ENCODE data around the gene GTF2A1L. TPM values are rescaled to one million over a fixed set of nuclear protein-coding genes. Genes with fewer than 3 reads are reported as not detected.

GTF2A1L gene
- total RNA-seq, 1 experiment from 2014 or later, result not detected

GRCh38 chr2:48601349-48601748 lies 16.3 kb upstream of the GTF2A1L start:
- intact Hi-C loops (cut with micrococcal nuclease; ENCODE audit: unreplicated experiment), result loop anchor here (2.0 to 10.0 kb wide), 6 partner anchors 253 to 1891 kb away; no protein-coding TSS in a partner anchor
- no peaks in the 10 kb centered on the region for H3K9me3 ChIP-seq
- no peaks in the 10 kb centered on the region for H3K36me3 ChIP-seq (ENCODE audit: control insufficient read depth, insufficient read depth, low read length)
- H3K27me3 ChIP-seq (replicated peaks; ENCODE audit: control insufficient read depth, insufficient read depth, low read length), result no peaks in the 10 kb centered on the region
- H3K36me3 Mint-ChIP-seq (ENCODE audit: insufficient read depth, unreplicated experiment), result no peaks in the 10 kb centered on the region
- no peak overlapping the region for H3K27ac Mint-ChIP-seq (ENCODE audit: unreplicated experiment)
- no peak overlapping the region for H3K4me3 Mint-ChIP-seq (ENCODE audit: unreplicated experiment)
- BruUV-seq (replicated peaks), result no TSS peak
- H3K4me1 ChIP-seq, result no peaks in the 10 kb centered on the region
- H3K4me1 Mint-ChIP-seq (ENCODE audit: low read depth, unreplicated experiment), result no peaks in the 10 kb centered on the region
- DNase-seq, result peak; percentile 59 to 61
- H3K4me3 ChIP-seq (ENCODE audit: low read depth, low read length), result no peak overlapping the region
- POLR2A ChIA-PET, result no interaction called here
- H3K9me3 Mint-ChIP-seq (ENCODE audit: unreplicated experiment), result no peaks in the 10 kb centered on the region
- no peaks in the 10 kb centered on the region for H3K27me3 Mint-ChIP-seq (ENCODE audit: insufficient read depth, unreplicated experiment)
- peak; percentile 59 to 87 for TF ChIP-seq CTCF (IDR thresholded peaks at IDR 0.05; ENCODE audit: insufficient read depth in 1 of 2, low read depth in 1 of 2, low read length in 1 of 2, severe bottlenecking in 1 of 2, unreplicated experiment in 1 of 2)
- CTCF ChIA-PET, result no interaction called here

GRCh38 chr2:48605482-48606175 lies 12.0 kb upstream of the GTF2A1L start:
- ChIA-PET CTCF (no interaction called here), POLR2A (no interaction called here)
- intact Hi-C loops (cut with micrococcal nuclease; ENCODE audit: unreplicated experiment), result loop anchor here (10.0 kb wide), 3 partner anchors 249 to 889 kb away; no protein-coding TSS in a partner anchor
- TF ChIP-seq CTCF (IDR thresholded peaks at IDR 0.05; ENCODE audit: insufficient read depth in 1 of 2, low read depth in 1 of 2, low read length in 1 of 2, severe bottlenecking in 1 of 2, unreplicated experiment in 1 of 2), result no peak
- H3K36me3 ChIP-seq (ENCODE audit: control insufficient read depth, insufficient read depth, low read length), result no peaks in the 10 kb centered on the region
- H3K27me3 ChIP-seq (replicated peaks; ENCODE audit: control insufficient read depth, insufficient read depth, low read length), result no peaks in the 10 kb centered on the region
- Mint-ChIP-seq H3K4me1 (ENCODE audit: low read depth, unreplicated experiment) (no peaks in the 10 kb centered on the region), H3K36me3 (ENCODE audit: insufficient read depth, unreplicated experiment) (no peaks in the 10 kb centered on the region), H3K27me3 (ENCODE audit: insufficient read depth, unreplicated experiment) (no peaks in the 10 kb centered on the region), H3K27ac (ENCODE audit: unreplicated experiment) (no peak overlapping the region), H3K9me3 (ENCODE audit: unreplicated experiment) (no peaks in the 10 kb centered on the region), H3K4me3 (ENCODE audit: unreplicated experiment) (no peak overlapping the region)
- BruUV-seq (replicated peaks), result no TSS peak
- DNase-seq, result no peak
- H3K4me3 ChIP-seq (ENCODE audit: low read depth, low read length), result no peak overlapping the region
- peaks cover 4% of the 10 kb centered on the region; the same call in 1 of the 2 replicates for H3K9me3 ChIP-seq
- H3K4me1 ChIP-seq, result no peaks in the 10 kb centered on the region

DNA sequence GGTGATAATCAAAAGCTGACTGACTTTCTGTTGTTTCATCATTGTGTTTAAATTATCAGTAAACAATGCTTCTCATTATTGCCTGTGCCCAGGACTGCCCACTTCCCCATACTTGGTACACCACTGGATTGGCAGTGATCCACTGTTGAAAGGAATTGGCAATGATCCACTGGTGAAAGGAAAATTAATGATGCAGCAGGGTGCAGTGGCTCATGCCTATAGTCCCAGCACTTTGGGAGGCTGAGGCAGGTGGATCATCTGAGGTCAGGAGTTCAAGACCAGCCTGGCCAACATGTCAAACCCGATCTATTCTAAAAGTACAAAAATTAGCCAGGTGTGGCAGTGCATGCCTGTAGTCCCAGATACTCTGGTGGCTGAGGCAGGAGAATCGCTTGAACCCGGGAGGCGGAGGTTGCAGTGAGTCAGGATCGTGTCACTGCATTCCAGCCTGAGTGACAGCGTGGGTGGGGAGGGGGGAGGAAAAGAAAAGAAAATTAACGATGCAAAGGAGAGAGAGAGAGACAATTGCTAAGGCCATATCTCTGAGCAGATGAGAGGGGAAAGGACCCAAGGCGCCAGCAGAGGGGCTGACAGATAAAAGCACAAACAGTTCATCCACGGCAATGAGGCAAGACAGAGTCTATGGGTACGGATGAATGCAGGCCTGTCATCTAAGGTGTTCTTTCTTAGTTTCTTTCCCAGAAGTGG lies 10.2 kb upstream of the GTF2A1L start:
- POLR2A ChIA-PET, result no interaction called here
- no peak overlapping the region for H3K27ac Mint-ChIP-seq (ENCODE audit: unreplicated experiment)

More for the DNA sequence above, 10.2 kb upstream of the GTF2A1L start:
- CTCF ChIA-PET, result no interaction called here
- BruUV-seq (replicated peaks), result no TSS peak
- Histone ChIP-seq H3K27me3 (replicated peaks; ENCODE audit: control insufficient read depth, insufficient read depth, low read length) (no peaks in the 10 kb centered on the region), H3K4me3 (ENCODE audit: low read depth, low read length) (no peak overlapping the region), H3K4me1 (no peaks in the 10 kb centered on the region), H3K36me3 (ENCODE audit: control insufficient read depth, insufficient read depth, low read length) (no peaks in the 10 kb centered on the region), H3K9me3 (peaks cover 4% of the 10 kb centered on the region; the same call in 1 of the 2 replicates)
- no peak for DNase-seq
- H3K4me1 Mint-ChIP-seq (ENCODE audit: low read depth, unreplicated experiment), result no peaks in the 10 kb centered on the region
- H3K9me3 Mint-ChIP-seq (ENCODE audit: unreplicated experiment), result no peaks in the 10 kb centered on the region
- H3K4me3 Mint-ChIP-seq (ENCODE audit: unreplicated experiment), result no peak overlapping the region
- no peak for TF ChIP-seq CTCF (IDR thresholded peaks at IDR 0.05; ENCODE audit: insufficient read depth in 1 of 2, low read depth in 1 of 2, low read length in 1 of 2, severe bottlenecking in 1 of 2, unreplicated experiment in 1 of 2)
- intact Hi-C loops (cut with micrococcal nuclease; ENCODE audit: unreplicated experiment), result loop anchor here (10.0 kb wide), 3 partner anchors 247 to 887 kb away; no protein-coding TSS in a partner anchor
- H3K27me3 Mint-ChIP-seq (ENCODE audit: insufficient read depth, unreplicated experiment), result no peaks in the 10 kb centered on the region
- no peaks in the 10 kb centered on the region for H3K36me3 Mint-ChIP-seq (ENCODE audit: insufficient read depth, unreplicated experiment)

All from Caco-2 (cell line).